Measurements from ENCODE around the gene NES.

NES gene, protein sequence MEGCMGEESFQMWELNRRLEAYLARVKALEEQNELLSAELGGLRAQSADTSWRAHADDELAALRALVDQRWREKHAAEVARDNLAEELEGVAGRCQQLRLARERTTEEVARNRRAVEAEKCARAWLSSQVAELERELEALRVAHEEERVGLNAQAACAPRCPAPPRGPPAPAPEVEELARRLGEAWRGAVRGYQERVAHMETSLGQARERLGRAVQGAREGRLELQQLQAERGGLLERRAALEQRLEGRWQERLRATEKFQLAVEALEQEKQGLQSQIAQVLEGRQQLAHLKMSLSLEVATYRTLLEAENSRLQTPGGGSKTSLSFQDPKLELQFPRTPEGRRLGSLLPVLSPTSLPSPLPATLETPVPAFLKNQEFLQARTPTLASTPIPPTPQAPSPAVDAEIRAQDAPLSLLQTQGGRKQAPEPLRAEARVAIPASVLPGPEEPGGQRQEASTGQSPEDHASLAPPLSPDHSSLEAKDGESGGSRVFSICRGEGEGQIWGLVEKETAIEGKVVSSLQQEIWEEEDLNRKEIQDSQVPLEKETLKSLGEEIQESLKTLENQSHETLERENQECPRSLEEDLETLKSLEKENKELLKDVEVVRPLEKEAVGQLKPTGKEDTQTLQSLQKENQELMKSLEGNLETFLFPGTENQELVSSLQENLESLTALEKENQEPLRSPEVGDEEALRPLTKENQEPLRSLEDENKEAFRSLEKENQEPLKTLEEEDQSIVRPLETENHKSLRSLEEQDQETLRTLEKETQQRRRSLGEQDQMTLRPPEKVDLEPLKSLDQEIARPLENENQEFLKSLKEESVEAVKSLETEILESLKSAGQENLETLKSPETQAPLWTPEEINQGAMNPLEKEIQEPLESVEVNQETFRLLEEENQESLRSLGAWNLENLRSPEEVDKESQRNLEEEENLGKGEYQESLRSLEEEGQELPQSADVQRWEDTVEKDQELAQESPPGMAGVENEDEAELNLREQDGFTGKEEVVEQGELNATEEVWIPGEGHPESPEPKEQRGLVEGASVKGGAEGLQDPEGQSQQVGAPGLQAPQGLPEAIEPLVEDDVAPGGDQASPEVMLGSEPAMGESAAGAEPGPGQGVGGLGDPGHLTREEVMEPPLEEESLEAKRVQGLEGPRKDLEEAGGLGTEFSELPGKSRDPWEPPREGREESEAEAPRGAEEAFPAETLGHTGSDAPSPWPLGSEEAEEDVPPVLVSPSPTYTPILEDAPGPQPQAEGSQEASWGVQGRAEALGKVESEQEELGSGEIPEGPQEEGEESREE (N-terminal part only)

GRCh38 chr1:156676820-156677615 lies at the start of gene NES:
TSS of gene NES (minus strand) at chr1:156677407. CDS start at chr1:156677264, 143 bp downstream.
- DNase-seq (ENCODE audit: low read depth in 1 of 2, low spot score in 1 of 2), result no peak

DNA sequence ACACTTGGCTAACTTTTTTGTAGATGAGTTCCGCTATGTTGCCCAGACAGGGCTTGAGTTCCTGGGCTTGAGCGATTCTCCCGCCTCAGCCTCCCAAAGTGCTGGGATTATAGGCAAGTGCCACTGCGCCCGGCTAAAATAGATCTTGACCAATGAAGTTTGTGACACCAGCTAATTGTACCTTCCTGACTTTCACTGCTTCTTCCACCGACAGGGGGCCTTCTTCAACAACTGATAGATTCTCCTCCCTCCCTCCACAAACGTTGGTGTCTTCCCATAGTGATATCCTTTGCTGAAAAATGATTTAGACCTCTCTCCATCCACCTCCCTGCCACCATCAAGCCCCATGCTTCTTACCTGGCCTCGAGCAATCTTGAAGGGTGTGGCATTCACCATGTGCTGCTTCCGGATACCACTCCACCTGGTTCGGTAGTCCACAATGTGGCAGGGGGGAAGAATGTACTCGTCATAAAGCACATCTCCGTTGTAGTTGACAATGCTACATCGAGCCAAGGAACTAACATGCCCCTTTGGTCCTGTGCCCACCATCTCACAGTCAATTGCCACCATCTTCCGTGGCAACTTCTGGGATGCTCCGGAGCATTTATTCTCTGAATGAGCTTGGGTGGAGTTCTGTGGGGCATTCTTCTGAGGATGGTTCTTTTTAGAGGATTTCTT lies 49.5 kb upstream of the NES start:
- no peak for DNase-seq (ENCODE audit: low read depth in 1 of 2, low spot score in 1 of 2)

DNA sequence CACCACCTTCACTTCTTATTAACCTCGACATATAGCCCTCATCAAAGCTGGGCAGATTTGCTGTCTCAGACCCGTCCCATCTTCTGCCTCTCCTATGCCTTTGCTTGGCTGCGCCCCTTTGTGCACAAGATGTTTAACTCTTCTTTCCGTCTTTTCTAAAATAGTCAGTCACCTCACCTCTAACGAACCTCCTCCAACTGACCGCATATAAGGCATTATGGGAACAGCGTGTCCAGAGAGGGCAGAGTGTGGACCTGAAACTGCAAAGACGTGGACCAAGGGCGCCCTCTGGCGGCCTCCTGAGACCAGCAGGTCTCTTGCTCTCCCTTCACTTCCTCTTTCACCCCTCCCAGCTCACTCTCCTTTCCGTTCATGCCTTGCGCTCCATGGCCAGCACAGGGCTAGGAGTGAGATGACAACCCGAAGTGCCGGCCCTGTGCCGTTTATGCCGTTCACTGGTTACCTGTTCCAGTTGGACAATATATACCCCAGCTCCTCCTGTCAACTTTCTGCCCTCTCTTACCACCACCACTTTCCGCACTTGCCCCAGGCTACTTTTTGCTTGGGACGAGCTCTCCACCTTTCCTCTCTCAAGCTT lies 48.6 kb upstream of the NES start:
- peak; percentile 62 to 70 for DNase-seq (ENCODE audit: low read depth in 1 of 2, low spot score in 1 of 2)

- DNase-seq (ENCODE audit: low read depth in 1 of 2, low spot score in 1 of 2), result no peak
Observed at GRCh38 chr1:156721535-156721934, 44.3 kb upstream of the NES start.

DNA sequence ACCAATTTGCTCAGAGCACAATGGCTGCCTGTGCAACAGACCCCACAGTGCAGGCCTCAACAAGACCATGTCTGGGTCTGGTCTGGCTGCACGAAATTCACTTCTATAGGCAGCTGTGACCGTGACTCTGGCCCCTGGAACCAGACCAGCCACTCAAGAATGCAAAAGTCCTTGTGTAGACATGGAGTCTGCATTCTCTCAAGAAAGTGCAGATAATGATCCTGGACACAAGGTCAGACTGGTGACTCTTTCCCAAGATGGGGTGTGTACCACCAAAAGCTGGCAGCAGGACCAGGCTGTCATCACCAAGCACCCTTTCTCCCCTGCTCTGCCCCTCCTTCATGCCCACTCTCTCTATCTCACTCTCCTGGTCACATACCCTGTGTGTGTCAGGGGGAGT lies 43.9 kb upstream of the NES start:
- DNase-seq (ENCODE audit: low read depth in 1 of 2, low spot score in 1 of 2), result no peak

- no peak for DNase-seq (ENCODE audit: low read depth in 1 of 2, low spot score in 1 of 2)
Observed at GRCh38 chr1:156717351-156717750, 40.1 kb upstream of the NES start.

DNA sequence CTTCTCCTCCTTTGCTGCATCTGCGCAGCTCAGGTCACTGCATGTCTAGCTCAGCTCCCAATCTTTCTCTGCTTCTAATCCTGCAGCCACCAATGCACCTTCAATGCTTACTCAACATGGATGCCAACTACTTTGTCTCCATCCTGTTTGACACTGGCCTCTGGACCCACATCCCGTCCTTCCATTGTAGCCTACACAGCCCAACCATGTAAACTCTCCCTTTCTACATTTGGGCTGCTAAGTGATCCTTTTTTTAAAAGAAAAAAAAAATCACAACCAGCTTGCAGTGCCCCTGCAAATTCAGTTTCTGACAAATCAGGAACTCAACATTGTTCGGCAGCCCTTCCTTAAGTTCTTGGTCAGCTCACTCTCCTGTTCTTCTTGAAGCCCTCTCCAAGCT lies 37.6 kb upstream of the NES start:
- DNase-seq (ENCODE audit: low read depth in 1 of 2, low spot score in 1 of 2), result no peak

DNA sequence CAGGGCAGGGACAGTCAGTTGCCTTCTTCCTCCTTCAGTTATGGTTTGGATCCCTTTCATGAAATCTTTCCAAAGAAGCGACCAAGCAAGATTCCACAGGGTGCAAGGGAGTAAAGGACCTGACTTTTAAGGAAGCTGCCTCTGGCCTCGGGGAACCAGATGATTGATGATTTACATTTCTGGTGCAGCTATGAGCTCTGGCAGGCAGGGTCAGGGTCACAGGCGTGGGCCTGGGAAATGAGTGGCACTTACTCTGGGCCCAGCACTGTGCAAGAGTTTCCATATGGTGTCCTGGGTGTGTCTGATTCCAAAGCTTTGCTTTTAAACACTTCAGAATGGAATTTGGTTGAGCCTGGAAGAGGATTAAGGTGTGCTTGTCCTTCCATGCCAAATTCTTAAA lies 35.4 kb upstream of the NES start:
- no peak for DNase-seq (ENCODE audit: low read depth in 1 of 2, low spot score in 1 of 2)

GRCh38 chr1:156711011-156711817 lies 34.0 kb upstream of the NES start:
- DNase-seq (ENCODE audit: low read depth in 1 of 2, low spot score in 1 of 2), result no peak

DNA sequence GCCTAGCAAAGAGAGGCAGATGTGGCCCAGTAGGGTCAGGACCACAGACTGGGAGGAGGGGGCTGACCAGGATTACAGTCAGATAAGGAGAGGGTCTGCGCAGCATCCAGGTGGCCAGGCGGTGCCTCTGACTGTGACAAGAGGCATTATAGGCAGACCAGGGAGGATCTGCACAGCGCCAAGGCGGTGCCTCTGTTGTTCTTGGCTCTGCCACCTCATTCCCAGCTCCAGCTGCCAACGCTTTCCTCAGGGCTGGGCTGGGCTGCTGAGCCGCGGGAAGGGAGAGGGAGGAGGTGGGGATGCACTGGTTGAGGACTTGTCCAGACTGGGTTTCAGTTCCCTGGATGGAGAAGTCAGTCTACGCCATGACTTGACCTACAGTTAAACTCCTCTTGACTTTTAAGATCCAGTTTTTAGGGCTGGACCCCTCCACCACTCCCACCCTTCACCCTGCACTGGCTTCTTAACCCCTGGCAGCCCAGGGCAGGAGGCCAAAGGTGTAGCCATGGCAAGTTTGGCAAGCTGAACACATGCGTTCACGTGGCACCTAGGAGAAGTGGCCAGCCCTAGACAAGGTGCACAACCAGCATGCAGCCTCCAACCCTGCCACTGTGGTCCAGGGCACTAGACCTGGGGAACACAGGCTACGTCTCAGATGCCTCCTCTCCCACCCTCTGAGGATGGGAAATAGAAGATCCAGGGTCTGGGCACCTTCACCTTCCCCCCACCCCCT lies 32.7 kb upstream of the NES start:
- DNase-seq (ENCODE audit: low read depth in 1 of 2, low spot score in 1 of 2), result no peak

- DNase-seq (ENCODE audit: low read depth in 1 of 2, low spot score in 1 of 2), result no peak
Observed at GRCh38 chr1:156709031-156709430, 31.8 kb upstream of the NES start.

GRCh38 chr1:156708218-156708661 lies 31.0 kb upstream of the NES start:
- DNase-seq (ENCODE audit: low read depth in 1 of 2, low spot score in 1 of 2), result no peak

GRCh38 chr1:156707417-156708217 lies 30.4 kb upstream of the NES start:
- DNase-seq (ENCODE audit: low read depth in 1 of 2, low spot score in 1 of 2), result no peak

DNA sequence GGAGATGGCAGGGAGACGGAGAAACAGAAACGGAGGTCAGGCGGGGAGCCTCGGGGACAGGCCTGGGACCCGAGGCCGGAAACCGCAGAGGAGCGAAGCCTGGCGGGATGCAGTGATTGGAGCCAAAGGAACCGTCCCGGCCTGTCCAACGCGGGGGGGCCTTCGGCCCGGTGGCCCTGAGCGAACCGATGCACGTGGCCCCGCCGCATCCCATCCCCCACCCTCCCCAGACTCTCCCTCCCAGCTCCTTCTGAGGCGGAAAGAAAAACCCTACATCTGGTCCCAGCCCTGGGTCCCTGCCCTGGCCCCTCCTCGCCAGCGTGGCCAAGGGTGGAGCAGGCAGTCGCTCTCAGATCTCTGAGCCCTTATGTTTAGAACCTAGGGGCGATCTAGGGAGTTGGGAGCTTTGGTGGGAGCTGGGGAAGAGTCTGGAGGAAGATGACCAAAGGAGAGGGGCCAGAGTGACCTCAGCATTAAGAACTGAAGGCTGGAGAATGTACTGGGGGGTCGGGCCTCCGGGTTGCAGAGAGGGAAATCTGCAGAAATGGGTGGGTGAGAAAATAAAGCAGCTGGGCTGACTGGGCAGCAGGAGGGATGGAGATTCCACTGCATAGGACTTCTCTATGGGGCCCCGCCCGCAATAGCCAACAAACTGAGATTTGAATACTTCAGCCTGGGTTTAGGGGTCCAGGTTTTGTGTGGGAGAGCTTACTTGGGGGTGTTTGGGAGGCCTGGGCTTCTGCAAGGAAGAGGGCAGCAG lies 29.6 kb upstream of the NES start:
- no peak for DNase-seq (ENCODE audit: low read depth in 1 of 2, low spot score in 1 of 2)

DNA sequence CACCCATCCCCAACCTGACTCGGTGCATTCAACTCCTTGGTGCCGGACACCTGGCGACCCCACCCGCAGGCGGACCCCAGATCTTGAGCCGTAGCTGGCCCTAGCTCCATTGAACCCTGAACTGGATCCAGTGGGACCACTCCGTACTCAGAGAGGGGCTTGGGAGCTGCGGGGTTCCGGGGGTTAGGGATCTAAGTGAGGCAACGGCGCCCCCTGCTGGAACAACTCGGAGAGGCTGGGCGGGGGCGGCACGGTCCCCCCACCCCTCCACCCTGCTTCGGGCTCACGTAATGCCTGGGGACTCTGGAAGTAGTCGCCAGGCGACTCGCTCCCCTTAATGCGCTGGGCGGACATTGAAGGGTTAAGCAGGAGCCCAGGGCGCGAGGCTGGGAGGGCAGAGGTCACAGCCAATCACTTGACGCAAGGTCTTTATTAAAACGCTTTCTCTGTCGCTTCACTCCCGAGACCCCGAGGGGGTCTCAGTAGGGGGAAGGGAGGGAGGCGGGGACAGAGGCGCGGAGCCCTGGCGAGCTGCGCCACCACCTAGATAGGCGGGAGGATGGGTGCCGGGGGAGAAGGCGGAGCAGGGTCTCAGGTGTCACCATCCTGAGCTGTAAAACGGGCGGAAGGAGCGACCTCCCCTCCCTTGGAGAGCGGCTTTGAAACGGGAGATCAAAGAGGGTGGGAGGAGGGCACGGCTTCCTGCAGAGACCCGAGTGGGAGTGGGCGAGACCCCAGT lies 28.9 kb upstream of the NES start:
- peak; percentile 44 to 53 for DNase-seq (ENCODE audit: low read depth in 1 of 2, low spot score in 1 of 2)
